T-helper 9 cell (primary cell): ENCODE data around the gene SLN.

ENCODE experiments used
- DNase-seq: peaks from one replicate; pipeline ENCODE4 v3.0.0-alpha.2; 2020

The SLN gene

GRCh38 chr11:107719073-107719472, 7.2 kb upstream of the SLN start:
- DNase-seq = no peak

DNA sequence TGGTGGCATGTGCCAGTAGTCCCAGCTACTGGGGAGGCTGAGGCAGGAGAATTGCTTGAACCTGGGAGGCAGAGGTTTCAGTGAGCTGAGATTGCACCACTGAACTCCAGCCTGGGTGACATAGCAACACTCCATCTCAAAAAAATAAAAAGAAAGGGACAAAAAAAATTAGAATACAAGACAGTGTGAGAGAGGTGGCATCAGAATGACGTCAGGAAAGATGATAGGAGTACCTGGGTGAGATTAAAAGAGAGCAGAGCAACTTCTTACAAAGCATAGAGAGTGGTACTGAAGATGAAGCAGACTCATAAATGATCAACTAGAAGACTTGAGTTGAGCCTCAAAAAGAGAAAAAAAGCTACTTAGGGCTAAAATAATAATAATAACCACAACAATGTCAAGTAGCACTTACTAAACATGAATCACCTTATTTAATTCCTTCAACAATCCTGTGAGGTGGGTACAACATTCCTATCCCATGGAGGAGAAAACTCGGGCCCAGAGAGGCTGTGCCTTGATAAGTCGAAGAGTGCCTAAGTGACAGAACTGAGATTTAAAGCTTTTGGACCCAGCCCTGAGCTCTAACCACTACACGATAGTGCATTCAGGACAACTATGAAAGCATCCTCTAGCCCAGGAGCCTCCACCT, 5.2 kb upstream of the SLN start:
- DNase-seq = no peak

DNA sequence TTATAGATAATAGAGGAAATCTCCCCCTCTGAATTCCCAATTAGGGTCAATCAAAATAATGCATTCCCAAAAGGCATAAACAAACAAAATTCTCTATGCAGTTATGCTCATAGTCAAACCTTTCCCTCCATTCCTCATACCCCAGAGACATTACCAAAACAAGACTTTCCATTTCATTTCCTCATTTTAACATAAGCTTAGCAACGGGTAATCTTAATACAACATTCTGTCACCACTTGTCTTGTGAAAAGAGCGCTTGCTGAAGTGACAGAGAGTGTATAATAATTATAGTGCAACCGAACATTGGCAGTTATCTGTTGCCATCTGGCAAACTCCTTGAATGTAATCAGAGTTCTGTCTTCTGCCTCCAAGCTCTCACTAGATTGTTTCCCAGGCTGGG, 1.2 kb upstream of the SLN start:
- DNase-seq = no peak

DNA sequence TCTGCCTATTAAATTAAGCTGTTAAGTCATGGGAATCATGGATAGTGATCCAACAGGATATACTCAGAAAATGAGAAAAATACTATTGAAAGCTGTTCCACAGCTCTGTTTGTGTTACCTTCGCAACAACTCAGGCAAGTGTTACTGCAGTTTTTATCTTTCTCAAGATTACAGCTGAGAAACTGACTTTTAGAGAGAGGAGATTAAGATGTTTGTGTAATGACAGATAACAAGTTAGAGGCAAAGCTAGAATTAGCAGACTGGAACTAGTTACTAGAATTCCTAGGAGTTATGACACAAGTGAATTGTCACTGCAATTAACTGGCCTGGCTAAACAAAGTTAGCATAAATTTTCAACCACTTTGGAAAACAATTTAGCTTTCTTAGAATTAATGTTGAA, 1.6 kb downstream of the SLN start:
- DNase-seq = no peak

GRCh38 chr11:107708792-107709191, 3.1 kb downstream of the SLN start:
- no peak for DNase-seq

- no peak for DNase-seq
Observed at GRCh38 chr11:107707807-107708206, 4.0 kb downstream of the SLN start.

GRCh38 chr11:107707215-107707671, 4.6 kb downstream of the SLN start:
- DNase-seq = no peak

- no peak for DNase-seq
Observed at GRCh38 chr11:107706531-107706930, 5.3 kb downstream of the SLN start.

- no peak for DNase-seq
Observed at GRCh38 chr11:107705027-107705426, 6.8 kb downstream of the SLN start.

DNA sequence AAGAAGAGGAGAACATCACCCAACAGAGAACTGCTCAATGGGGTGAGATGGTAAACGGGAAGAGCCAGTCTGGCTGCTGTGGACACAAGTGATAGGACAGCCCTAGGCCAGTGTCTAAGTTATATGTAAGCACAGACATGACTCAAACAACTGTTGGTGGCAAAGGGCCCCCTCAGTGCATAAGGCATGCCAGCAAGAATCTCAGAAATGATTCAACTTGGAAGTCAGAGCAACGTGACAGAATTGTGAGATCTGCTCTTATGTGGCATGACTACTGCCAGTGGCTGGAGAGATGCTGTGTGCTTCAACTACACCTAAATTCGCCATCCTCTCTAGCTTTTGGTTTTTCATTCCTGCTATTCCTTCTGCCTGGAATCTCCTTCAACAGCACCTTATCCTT, 7.4 kb downstream of the SLN start:
- DNase-seq = no peak

GRCh38 chr11:107702723-107703122, 9.1 kb downstream of the SLN start:
- DNase-seq = no peak

DNA sequence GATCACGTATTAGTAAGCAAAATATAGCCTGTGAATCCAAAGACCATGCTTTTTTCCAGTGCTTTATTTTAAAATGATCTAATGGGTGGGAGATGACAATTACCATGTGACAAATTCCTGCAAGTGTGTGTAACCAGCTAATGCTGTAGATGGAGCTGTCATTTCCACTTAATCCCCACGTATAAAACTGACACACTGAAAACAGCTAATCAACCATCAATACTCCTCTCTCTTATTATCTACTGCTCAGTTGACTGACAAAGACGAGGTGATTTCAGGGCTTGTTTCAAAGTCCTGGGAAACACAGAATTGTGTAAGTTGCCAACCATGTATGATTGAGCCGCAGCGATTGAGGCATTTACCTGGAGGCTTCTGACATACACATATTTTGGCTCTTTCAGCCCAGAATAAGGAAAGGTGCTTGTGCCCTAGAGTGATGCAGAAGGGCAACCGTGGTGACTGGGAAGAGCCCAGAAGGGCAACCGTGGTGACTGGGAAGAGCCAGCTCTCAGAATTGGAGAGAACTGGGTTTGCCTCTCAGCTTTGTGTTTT, 9.7 kb downstream of the SLN start:
- no peak for DNase-seq

GRCh38 chr11:107699371-107700285, 12.2 kb downstream of the SLN start:
- no peak for DNase-seq

DNA sequence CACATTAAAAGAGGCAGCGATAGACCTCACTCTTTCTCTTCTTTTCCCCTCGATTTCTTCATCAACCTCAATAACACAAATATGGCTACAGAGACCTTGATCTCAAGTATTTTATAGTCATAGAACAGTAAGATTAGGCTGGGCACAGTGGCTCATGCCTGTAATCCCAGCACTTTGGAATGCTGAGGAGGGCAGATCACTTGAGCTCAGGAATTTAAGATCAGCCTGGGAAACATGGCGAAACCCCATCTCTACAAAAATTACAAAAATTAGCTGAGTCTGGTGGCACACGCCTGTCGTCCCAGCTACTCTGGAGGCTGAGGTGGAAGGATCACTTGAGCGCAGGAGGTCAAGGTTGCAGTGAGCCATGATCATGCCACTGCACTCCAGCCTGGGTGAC, 14.6 kb downstream of the SLN start:
- DNase-seq = no peak

GRCh38 chr11:107696140-107696539, 15.7 kb downstream of the SLN start:
- DNase-seq = no peak

DNA sequence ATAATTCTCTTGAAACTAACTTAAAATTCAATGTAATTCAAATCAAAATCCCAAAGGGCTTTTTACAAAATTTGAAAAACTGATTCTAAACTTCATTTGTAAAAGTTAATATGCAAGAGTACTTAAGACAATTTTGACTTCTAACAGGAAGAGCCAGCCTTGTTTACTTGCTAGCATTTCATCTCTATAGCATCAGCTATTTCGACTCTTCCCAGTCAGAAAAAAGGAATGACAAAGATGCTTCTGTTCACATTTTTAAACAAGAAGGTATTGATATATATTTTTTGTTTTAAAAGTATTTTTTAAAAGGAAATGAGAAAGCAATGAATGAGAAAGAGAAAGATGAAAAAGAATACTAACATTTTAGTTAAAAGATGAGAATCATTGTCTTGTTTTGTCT, 16.4 kb downstream of the SLN start:
- no peak for DNase-seq

DNA sequence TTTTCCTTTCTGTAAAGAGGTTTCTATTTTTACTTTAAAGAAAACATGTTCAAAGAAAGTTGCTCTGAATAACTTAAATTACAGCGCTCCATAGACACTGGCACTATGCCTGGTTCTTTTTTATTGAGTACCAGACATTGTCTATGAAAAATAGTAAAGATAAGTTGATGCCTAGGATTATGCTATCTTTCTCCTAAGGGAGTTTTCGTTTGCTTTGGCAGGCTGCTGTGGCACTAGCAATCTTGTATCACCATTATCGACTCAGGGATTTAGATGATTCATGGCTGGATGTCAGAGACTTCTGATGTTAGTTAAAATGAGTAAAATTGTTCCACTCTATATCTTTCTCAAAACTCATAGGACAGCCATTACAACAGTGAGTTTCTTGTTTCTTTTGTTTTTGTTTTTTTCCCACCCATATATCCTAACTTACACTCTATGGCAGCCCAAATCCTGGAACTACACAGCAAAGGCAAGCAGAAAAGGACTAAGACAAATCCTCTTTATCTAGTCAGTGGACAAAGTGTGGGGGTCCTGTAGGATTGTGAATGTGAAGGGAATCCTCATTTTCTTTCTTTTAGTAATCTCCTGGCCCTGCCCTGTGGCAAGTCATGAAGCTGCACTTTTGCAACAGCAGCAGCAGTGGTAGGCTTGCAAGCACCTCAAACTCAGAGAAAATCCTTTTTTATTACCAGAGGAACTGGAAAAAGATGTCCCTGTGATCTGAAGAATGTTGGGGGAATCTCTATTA, 20.7 kb downstream of the SLN start:
- no peak for DNase-seq

DNA sequence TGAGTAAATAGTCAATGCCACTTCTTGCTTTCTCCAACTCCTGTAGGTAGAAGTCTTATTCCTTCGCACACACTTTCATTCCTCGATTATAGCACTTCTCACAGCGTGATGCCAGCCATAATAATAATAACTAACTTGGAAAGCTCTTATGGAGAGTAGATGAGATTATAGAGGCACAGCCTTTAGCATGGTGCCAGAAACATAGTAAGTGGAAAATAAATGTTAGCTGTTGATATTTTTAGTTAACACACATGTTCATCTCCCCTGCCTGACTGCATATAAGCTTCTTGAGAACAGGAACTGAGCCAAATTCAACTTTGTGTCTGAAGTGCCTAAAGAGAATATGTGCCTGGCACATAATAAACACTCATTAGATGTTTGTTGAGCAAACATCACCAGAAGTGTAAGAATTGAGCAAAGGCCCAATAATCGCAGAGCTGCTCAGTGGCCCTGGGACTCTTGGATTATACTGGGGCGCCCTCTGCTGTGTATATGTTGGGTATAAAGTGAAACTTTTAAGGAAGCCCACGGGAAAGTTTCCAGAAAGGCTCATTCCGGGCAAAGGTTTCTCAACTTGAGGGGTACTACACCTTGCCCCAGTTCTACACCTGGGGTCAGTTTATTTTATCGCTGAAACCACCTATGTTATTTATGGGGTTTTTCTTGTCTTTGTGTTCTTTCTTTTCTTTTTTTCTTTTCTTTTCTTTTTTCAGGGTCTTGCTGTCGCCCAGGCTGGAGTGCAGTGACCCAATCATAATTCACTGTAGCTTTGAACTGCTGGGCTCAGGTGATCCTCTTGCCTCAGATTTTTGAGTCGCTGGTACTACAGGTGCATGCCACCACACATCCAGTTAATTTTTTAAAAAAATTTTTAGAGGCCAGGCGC, 22.3 kb downstream of the SLN start:
- peak; percentile 34 for DNase-seq

GRCh38 chr11:107688322-107688918, 23.4 kb downstream of the SLN start:
- no peak for DNase-seq

DNA sequence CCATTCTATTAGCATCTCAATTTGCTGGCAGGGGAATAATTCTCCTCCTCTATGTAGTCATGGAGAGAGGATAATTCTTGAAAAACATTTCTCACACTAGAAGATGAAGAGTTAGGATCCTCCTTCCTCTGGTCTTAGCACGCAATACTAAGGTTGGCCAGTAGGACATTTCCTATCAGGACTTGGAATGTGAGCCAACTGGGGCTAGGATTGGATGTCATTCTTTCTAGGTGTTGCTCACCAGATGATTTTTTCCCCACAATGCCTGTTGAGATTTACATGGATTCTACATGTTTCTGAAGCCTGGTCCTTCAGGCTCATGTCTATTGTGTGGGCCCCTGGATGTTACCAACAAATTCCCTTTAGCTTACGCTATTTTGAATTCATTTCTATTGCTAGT, 28.0 kb downstream of the SLN start:
- no peak for DNase-seq

DNA sequence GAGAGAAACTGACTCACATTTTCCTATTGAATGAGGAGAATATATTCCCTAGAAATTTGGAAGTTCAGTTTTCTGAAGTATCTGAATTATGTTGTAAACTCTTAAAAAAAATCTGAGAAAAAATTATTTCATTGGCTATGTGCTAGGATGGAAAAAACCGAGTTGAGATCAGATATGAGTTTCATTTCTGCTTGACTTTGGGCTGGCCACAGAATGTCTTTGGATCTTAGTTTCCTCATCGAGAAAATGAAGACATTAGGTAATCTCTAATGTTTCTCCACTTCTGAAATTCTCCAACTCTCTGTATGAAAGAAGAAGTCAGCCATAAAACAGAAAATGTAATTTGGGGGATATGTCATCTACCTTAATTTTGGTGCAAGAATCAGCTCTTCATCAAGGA, 28.8 kb downstream of the SLN start:
- no peak for DNase-seq

DNA sequence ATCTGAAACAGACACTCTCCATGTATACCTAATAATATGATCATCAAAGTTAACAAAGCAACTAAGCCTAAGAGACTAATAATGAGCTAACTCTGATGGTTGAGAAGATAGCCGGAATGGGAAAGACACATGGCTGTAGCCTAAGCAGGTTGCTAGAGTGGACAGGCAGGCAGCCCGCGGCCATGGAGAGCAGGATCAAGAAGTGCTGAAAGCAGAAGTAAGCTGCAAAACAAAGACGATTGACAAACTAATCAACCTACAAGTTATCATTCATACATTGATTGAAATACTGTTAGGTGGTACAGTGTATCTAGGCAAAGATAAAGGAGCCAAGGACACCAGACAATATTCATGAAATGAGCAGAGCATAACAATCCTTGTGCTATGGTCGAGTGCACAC, 29.3 kb downstream of the SLN start:
- no peak for DNase-seq
